Measurements from ENCODE around the gene SNX9.

- TF ChIP-seq CTCF (IDR thresholded peaks at IDR 0.05) (no peak), POLR2A (IDR thresholded peaks at IDR 0.05) (no peak)
These were observed 44.3 kb upstream of the SNX9 start for GRCh38 chr6:157778719-157779118.

All from body of pancreas (tissue), 4 donors.